HFFc6 (cell line): ENCODE results near the gene MAN2A1. TPM values are rescaled to one million over a fixed set of nuclear protein-coding genes. Genes with fewer than 3 reads are reported as not detected.

ENCODE experiments used
- DNase-seq: peaks from one replicate; pipeline ENCODE4 v3.0.0-alpha.2; 2018
- H3K27ac Mint-ChIP-seq: 2 replicates; pipeline ENCODE4 v1.8.0; 2020; ENCODE audit warnings: mild to moderate bottlenecking, mixed read lengths
- H3K27me3 Mint-ChIP-seq: 2 replicates; pipeline ENCODE4 v1.8.0; 2021; ENCODE audit warnings: mild to moderate bottlenecking, moderate library complexity, mixed read lengths; ENCODE audit not compliant: insufficient read depth
- H3K36me3 Mint-ChIP-seq: 2 replicates; pipeline ENCODE4 v1.8.0; 2021; ENCODE audit warnings: low read depth, mixed read lengths
- H3K4me1 Mint-ChIP-seq: 2 replicates; pipeline ENCODE4 v1.8.0; 2020; ENCODE audit warnings: low read depth, mixed read lengths
- H3K4me3 Mint-ChIP-seq: 2 replicates; pipeline ENCODE4 v1.8.0; 2020; ENCODE audit warnings: mild to moderate bottlenecking, moderate library complexity, mixed read lengths
- H3K9me3 Mint-ChIP-seq: 2 replicates; pipeline ENCODE4 v1.8.0; 2020; ENCODE audit warnings: mild to moderate bottlenecking, mixed read lengths
- CTCF ChIP-seq: fragments of 200-600 bp; sonication (generic); IDR thresholded peaks from 2 replicates; pipeline ENCODE4 v1.5.0; 2021; ENCODE audit warnings: antibody characterized with exemption, mild to moderate bottlenecking
- total RNA-seq, 6 experiments: library from RNA; stranded (reverse); fragmentation: NEBNext Ultra II Directional; extraction: Animal tissue kit (Norgen Biotek cat#: 25700); gene quantifications; 2 replicates in 1 of 6; 3 replicates in 5 of 6; pipeline ENCODE4 v1.2.3, GENCODE V29; 2021

The MAN2A1 gene
- total RNA-seq, 6 experiments from 2014 or later, result 29.1 to 47.7 (median 39.0) TPM

GRCh38 chr5:109859537-109859936 lies 169.8 kb downstream of the MAN2A1 start:
- no peak for TF ChIP-seq CTCF
- Mint-ChIP-seq H3K27me3 (no peaks in the 10 kb centered on the region), H3K4me3 (no peak overlapping the region), H3K9me3 (no peaks in the 10 kb centered on the region), H3K4me1 (peaks cover 38% of the 10 kb centered on the region), H3K36me3 (peaks cover 21% of the 10 kb centered on the region), H3K27ac (no peak overlapping the region)
- no peak for DNase-seq

- no peak for DNase-seq
- Mint-ChIP-seq H3K27ac (no peak overlapping the region), H3K4me3 (no peak overlapping the region), H3K27me3 (no peaks in the 10 kb centered on the region), H3K36me3 (peaks cover 13% of the 10 kb centered on the region), H3K9me3 (no peaks in the 10 kb centered on the region), H3K4me1 (peaks cover 50% of the 10 kb centered on the region)
- TF ChIP-seq CTCF, result no peak
Measured at GRCh38 chr5:109862301-109862700, 172.6 kb downstream of the MAN2A1 start.

GRCh38 chr5:109863752-109864151 lies 174.0 kb downstream of the MAN2A1 start:
- Mint-ChIP-seq H3K27me3 (no peaks in the 10 kb centered on the region), H3K4me1 (peaks cover 60% of the 10 kb centered on the region), H3K4me3 (no peak overlapping the region), H3K9me3 (no peaks in the 10 kb centered on the region), H3K36me3 (peaks cover 14% of the 10 kb centered on the region), H3K27ac (peak overlapping the region; percentile 40)
- no peak for TF ChIP-seq CTCF
- DNase-seq, result no peak

- Mint-ChIP-seq H3K27ac (peak overlapping the region; percentile 91), H3K9me3 (no peaks in the 10 kb centered on the region), H3K27me3 (no peaks in the 10 kb centered on the region), H3K4me3 (peak overlapping the region; percentile 51), H3K4me1 (peaks cover 62% of the 10 kb centered on the region), H3K36me3 (peaks cover 18% of the 10 kb centered on the region)
- peak; percentile 90 for DNase-seq
- no peak for TF ChIP-seq CTCF
Measured at GRCh38 chr5:109865637-109866036, 175.9 kb downstream of the MAN2A1 start.

- H3K4me3 Mint-ChIP-seq, result peak overlapping the region; percentile 51; the same call in 1 of the 2 replicates
- H3K27ac Mint-ChIP-seq, result peak overlapping the region; percentile 91
Measured at GRCh38 chr5:109866051-109866450, 176.3 kb downstream of the MAN2A1 start.

More at GRCh38 chr5:109866051-109866450, 176.3 kb downstream of the MAN2A1 start:
- Mint-ChIP-seq H3K27me3 (no peaks in the 10 kb centered on the region), H3K9me3 (no peaks in the 10 kb centered on the region), H3K36me3 (peaks cover 18% of the 10 kb centered on the region), H3K4me1 (peaks cover 62% of the 10 kb centered on the region)
- no peak for TF ChIP-seq CTCF
- DNase-seq, result peak; percentile 73
